ENCODE results near the gene SLC22A15. TPM values are rescaled to one million over a fixed set of nuclear protein-coding genes. Genes with fewer than 3 reads are reported as not detected.

Gene SLC22A15
- total RNA-seq, 2 experiments from 2014 or later: 0.08 to 0.22 TPM

DNA sequence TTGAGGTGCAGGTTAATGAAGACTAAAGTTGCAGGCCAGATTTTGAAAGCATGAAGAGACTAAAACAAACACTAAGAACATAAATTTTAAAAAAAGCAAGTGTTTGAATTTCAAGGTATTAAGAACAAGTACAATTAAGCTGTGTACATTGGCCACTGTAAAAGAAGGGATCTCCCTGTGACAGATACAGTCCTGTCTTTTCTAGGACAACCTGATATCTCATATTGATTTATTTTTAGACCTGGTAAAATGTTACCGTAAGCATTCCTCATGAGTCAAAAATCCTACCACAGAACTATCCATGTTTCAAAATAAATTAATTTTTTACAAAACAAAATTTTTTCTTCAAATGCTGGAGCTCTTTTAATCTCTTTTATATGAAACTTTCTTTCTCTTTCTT is 39.4 kb downstream of the SLC22A15 start:
- Histone ChIP-seq H3K27ac (ENCODE audit: low read depth in 1 of 2, low read length in 2 of 2) (no peak overlapping the region), H3K4me1 (ENCODE audit: insufficient read depth, low read length) (no peaks in the 10 kb centered on the region), H3K9me3 (ENCODE audit: control insufficient read depth in 1 of 2, insufficient read depth in 1 of 2, low read length in 2 of 2) (no peaks in the 10 kb centered on the region), H3K27me3 (ENCODE audit: control insufficient read depth in 1 of 2, insufficient read depth in 2 of 2, low read length in 2 of 2) (peaks cover 0 to 3% of the 10 kb centered on the region in 2 experiments), H3K36me3 (ENCODE audit: insufficient read depth, low read length) (no peaks in the 10 kb centered on the region), H3K4me3 (ENCODE audit: low read length) (no peak overlapping the region)
- CTCF ChIA-PET: no interaction called here
- TF ChIP-seq, protein P1, sequence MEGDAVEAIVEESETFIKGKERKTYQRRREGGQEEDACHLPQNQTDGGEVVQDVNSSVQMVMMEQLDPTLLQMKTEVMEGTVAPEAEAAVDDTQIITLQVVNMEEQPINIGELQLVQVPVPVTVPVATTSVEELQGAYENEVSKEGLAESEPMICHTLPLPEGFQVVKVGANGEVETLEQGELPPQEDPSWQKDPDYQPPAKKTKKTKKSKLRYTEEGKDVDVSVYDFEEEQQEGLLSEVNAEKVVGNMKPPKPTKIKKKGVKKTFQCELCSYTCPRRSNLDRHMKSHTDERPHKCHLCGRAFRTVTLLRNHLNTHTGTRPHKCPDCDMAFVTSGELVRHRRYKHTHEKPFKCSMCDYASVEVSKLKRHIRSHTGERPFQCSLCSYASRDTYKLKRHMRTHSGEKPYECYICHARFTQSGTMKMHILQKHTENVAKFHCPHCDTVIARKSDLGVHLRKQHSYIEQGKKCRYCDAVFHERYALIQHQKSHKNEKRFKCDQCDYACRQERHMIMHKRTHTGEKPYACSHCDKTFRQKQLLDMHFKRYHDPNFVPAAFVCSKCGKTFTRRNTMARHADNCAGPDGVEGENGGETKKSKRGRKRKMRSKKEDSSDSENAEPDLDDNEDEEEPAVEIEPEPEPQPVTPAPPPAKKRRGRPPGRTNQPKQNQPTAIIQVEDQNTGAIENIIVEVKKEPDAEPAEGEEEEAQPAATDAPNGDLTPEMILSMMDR (IDR thresholded peaks at IDR 0.05): no peak
- Mint-ChIP-seq H3K9me3 (no peaks in the 10 kb centered on the region), H3K36me3 (ENCODE audit: low read depth) (no peaks in the 10 kb centered on the region), H3K27me3 (peaks cover 3% of the 10 kb centered on the region), H3K4me3 (no peak overlapping the region), H3K4me1 (ENCODE audit: low read depth) (no peaks in the 10 kb centered on the region), H3K27ac (no peak overlapping the region)
- POLR2A ChIA-PET: no interaction called here
- DNase-seq (no peak), ATAC-seq (ENCODE audit: poor library complexity) (no peak)
- intact Hi-C loops (cut with DNase I, micrococcal nuclease): no loop called here

DNA sequence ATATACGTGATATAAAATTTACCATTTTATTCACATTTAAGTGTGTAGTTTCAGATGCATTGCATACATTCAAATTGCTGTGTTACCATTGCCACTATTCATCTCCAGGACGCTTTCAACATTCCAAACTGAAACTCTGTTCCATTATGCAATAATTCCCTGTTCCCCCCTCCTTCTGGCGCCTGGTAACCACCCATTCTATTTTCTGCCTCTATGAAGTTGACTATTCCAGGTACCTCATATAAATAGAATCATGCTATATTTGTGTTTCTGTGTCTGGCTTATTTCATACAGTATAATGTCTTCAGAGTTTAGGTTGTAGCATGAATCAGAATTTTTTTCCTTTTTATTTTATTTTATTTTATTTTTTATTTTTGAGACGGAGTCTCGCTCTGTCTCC is 41.7 kb downstream of the SLC22A15 start:
- Mint-ChIP-seq H3K27ac (no peak overlapping the region), H3K36me3 (ENCODE audit: low read depth) (no peaks in the 10 kb centered on the region), H3K4me3 (no peak overlapping the region), H3K9me3 (no peaks in the 10 kb centered on the region), H3K27me3 (peaks cover 10% of the 10 kb centered on the region), H3K4me1 (ENCODE audit: low read depth) (no peaks in the 10 kb centered on the region)
- Histone ChIP-seq H3K4me1 (ENCODE audit: insufficient read depth, low read length) (no peaks in the 10 kb centered on the region), H3K4me3 (ENCODE audit: low read length) (no peak overlapping the region), H3K27me3 (ENCODE audit: control insufficient read depth in 1 of 2, insufficient read depth in 2 of 2, low read length in 2 of 2) (peaks cover 0 to 3% of the 10 kb centered on the region in 2 experiments), H3K27ac (ENCODE audit: low read depth in 1 of 2, low read length in 2 of 2) (no peak overlapping the region), H3K9me3 (ENCODE audit: control insufficient read depth in 1 of 2, insufficient read depth in 1 of 2, low read length in 2 of 2) (no peaks in the 10 kb centered on the region), H3K36me3 (ENCODE audit: insufficient read depth, low read length) (no peaks in the 10 kb centered on the region)
- no peak for ATAC-seq (ENCODE audit: poor library complexity)
- intact Hi-C loops (cut with DNase I, micrococcal nuclease): no loop called here
- TF ChIP-seq, protein P1 (IDR thresholded peaks at IDR 0.05): no peak
- DNase-seq: no peak
- POLR2A ChIA-PET: no interaction called here
- CTCF ChIA-PET: no interaction called here

DNA sequence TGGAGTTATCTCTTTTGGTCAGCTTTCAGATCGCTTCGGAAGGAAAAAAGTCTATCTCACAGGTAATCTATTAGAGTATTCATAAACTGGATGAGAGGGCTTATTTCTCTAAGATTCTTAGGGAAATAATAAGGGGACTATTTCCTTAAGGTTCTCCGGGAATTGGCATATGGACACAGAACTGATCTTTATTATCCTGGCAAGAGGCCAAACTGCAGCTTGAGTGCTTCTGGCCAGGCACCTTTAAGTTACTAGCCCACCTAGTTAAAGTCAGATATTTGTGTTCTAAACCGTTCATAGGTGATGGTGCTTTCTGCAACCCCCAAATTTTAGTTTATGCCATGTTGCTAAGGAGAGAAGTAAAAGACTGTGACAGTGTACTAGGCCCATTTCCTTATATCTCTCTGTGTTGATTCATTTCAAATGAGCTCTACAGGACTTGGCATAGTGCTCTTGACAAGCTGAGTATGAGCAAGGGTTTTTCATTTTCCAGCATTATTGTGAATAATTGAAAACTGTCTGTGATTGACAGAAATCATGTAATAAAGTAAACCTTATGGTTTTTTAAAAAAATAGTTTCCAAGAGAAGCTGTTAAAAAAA is 43.4 kb downstream of the SLC22A15 start:
- H3K4me1 Mint-ChIP-seq (ENCODE audit: low read depth): no peaks in the 10 kb centered on the region
- H3K4me3 Mint-ChIP-seq: no peak overlapping the region
- Histone ChIP-seq H3K4me1 (ENCODE audit: insufficient read depth, low read length) (no peaks in the 10 kb centered on the region), H3K36me3 (ENCODE audit: insufficient read depth, low read length) (no peaks in the 10 kb centered on the region), H3K27me3 (ENCODE audit: control insufficient read depth in 1 of 2, insufficient read depth in 2 of 2, low read length in 2 of 2) (peaks cover 0 to 3% of the 10 kb centered on the region in 2 experiments), H3K27ac (ENCODE audit: low read depth in 1 of 2, low read length in 2 of 2) (no peak overlapping the region), H3K9me3 (ENCODE audit: control insufficient read depth in 1 of 2, insufficient read depth in 1 of 2, low read length in 2 of 2) (no peaks in the 10 kb centered on the region), H3K4me3 (ENCODE audit: low read length) (no peak overlapping the region)
- ChIA-PET CTCF (interaction anchor here (1.0 to 1.3 kb wide), 4 partner anchors 9 to 23 kb away, joined by 3 to 4 read pairs (median 3); no protein-coding TSS in a partner anchor), POLR2A (no interaction called here)
- intact Hi-C loops (cut with DNase I, micrococcal nuclease): loop anchor here in 1 of 2 experiments (2.0 kb wide), 1 partner anchor 881 kb away; no protein-coding TSS in a partner anchor
- H3K27me3 Mint-ChIP-seq: peaks cover 10% of the 10 kb centered on the region
- H3K36me3 Mint-ChIP-seq (ENCODE audit: low read depth): no peaks in the 10 kb centered on the region
- DNase-seq (no peak), ATAC-seq (ENCODE audit: poor library complexity) (no peak)
- H3K27ac Mint-ChIP-seq: no peak overlapping the region
- TF ChIP-seq, protein P1 (IDR thresholded peaks at IDR 0.05): no peak
- no peaks in the 10 kb centered on the region for H3K9me3 Mint-ChIP-seq
